ENCODE measurements around the gene PPP1R27.

The PPP1R27 gene

GRCh38 chr17:81813861-81814683 lies 20.8 kb downstream of the PPP1R27 start:
- no peak for DNase-seq (ENCODE audit: low read depth)
- H3K4me3 ChIP-seq (ENCODE audit: low read depth, low read length), result no peak overlapping the region
- TF ChIP-seq CTCF (IDR thresholded peaks at IDR 0.05; ENCODE audit: low read depth, low read length, missing control alignments), result no peak
- in situ Hi-C loops (cut with HindIII; ENCODE audit: low sequenced_read_pairs), result no loop called here

GRCh38 chr17:81813371-81813684 lies 21.5 kb downstream of the PPP1R27 start:
- in situ Hi-C loops (cut with HindIII; ENCODE audit: low sequenced_read_pairs), result no loop called here
- TF ChIP-seq CTCF (IDR thresholded peaks at IDR 0.05; ENCODE audit: low read depth, low read length, missing control alignments), result no peak
- no peak for DNase-seq (ENCODE audit: low read depth)
- no peak overlapping the region for H3K4me3 ChIP-seq (ENCODE audit: low read depth, low read length)

- DNase-seq (ENCODE audit: low read depth), result no peak
- in situ Hi-C loops (cut with HindIII; ENCODE audit: low sequenced_read_pairs), result no loop called here
- TF ChIP-seq CTCF (IDR thresholded peaks at IDR 0.05; ENCODE audit: low read depth, low read length, missing control alignments), result no peak
- no peak overlapping the region for H3K4me3 ChIP-seq (ENCODE audit: low read depth, low read length)
Measured at GRCh38 chr17:81812571-81813370, 22.1 kb downstream of the PPP1R27 start.

- in situ Hi-C loops (cut with HindIII; ENCODE audit: low sequenced_read_pairs), result no loop called here
Measured at GRCh38 chr17:81811705-81812570, 22.9 kb downstream of the PPP1R27 start.

DNA sequence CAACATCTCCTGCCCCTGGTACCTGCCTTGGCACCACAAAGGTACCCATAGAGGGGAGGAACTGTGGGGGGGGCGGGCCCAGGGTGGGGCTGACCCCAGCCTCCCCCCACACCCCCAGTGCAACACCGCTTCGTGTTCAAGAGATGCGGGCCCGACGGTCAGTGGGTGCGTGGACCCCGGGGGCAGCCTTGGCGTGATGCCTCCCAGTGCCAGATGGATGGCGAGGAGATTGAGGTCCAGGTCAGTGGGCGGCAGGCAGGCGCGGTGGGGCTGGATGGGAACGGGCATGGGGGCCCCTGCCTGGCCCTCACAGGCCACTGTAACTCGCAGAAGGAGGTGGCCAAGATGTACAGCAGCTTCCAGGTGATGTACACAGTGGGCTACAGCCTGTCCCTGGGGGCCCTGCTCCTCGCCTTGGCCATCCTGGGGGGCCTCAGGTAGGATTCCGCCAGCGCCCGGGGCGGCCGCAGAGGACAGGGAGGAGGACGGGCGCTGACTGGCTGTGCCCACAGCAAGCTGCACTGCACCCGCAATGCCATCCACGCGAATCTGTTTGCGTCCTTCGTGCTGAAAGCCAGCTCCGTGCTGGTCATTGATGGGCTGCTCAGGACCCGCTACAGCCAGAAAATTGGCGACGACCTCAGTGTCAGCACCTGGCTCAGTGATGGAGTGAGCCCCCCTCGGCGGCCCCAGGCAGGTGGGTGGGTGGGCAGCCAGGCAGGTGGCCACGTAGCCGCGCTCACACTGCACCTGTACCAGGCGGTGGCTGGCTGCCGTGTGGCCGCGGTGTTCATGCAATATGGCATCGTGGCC lies 23.8 kb downstream of the PPP1R27 start:
- no peak for DNase-seq (ENCODE audit: low read depth)
- in situ Hi-C loops (cut with HindIII; ENCODE audit: low sequenced_read_pairs), result no loop called here
- H3K4me3 ChIP-seq (ENCODE audit: low read depth, low read length), result no peak overlapping the region
- no peak for TF ChIP-seq CTCF (IDR thresholded peaks at IDR 0.05; ENCODE audit: low read depth, low read length, missing control alignments)

More at GRCh38 chr17:81811705-81812570, 22.9 kb downstream of the PPP1R27 start:
- no peak overlapping the region for H3K4me3 ChIP-seq (ENCODE audit: low read depth, low read length)
- TF ChIP-seq CTCF (IDR thresholded peaks at IDR 0.05; ENCODE audit: low read depth, low read length, missing control alignments), result no peak
- no peak for DNase-seq (ENCODE audit: low read depth)
